ENCODE measurements around the gene KIAA0825.

DNA sequence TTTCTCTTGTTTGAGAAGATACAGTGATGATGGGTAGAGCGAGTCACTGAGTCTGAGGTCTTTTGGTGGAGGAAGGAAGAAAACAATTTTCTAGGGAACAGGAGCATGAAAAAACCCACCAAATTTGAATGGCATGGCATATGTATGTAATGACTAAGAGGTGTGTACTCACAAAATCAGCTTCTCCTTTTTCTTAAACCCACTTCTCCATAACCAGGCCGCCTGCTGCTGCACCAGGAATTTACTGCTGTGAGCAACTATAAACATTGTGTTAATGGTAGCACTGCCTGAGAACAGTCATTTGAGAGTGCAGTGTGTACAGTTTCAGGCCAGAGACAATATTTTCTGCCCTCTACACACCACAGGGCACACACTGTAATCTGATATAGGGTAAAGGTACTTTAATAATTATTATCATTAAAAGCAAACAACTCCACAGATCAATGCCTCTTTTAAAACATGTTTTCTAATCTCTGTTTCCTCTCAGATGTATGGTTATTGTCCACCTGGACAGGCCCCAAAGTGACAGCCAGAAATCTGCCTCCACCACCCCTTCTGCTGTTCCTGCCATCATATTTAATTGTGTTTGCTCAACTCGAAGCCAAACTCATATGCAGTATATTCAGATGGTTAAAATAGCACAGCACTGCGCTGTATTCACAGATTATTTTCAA, 241.6 kb downstream of the KIAA0825 start:
- TF ChIP-seq, protein P1, sequence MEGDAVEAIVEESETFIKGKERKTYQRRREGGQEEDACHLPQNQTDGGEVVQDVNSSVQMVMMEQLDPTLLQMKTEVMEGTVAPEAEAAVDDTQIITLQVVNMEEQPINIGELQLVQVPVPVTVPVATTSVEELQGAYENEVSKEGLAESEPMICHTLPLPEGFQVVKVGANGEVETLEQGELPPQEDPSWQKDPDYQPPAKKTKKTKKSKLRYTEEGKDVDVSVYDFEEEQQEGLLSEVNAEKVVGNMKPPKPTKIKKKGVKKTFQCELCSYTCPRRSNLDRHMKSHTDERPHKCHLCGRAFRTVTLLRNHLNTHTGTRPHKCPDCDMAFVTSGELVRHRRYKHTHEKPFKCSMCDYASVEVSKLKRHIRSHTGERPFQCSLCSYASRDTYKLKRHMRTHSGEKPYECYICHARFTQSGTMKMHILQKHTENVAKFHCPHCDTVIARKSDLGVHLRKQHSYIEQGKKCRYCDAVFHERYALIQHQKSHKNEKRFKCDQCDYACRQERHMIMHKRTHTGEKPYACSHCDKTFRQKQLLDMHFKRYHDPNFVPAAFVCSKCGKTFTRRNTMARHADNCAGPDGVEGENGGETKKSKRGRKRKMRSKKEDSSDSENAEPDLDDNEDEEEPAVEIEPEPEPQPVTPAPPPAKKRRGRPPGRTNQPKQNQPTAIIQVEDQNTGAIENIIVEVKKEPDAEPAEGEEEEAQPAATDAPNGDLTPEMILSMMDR (IDR thresholded peaks at IDR 0.05 in 4 of 5, conservative IDR thresholded peaks at IDR 0.05 in 1 of 5), result no peak
- no peak for TF ChIP-seq POLR2A (IDR thresholded peaks at IDR 0.05)
